GM20000 (cell line): ENCODE measurements around the gene EPB41L1.

Source experiments
- DNase-seq: peaks from one replicate; pipeline ENCODE4 v3.0.0; 2012; ENCODE audit warnings: low spot score
- TF ChIP-seq, protein P1 (sequence below): IDR thresholded peaks from 2 replicates; pipeline ENCODE4 v1.5.1; 2012; ENCODE audit warnings: mild to moderate bottlenecking, control low read depth; ENCODE audit errors: extremely low read depth, missing control alignments

The EPB41L1 gene

DNA sequence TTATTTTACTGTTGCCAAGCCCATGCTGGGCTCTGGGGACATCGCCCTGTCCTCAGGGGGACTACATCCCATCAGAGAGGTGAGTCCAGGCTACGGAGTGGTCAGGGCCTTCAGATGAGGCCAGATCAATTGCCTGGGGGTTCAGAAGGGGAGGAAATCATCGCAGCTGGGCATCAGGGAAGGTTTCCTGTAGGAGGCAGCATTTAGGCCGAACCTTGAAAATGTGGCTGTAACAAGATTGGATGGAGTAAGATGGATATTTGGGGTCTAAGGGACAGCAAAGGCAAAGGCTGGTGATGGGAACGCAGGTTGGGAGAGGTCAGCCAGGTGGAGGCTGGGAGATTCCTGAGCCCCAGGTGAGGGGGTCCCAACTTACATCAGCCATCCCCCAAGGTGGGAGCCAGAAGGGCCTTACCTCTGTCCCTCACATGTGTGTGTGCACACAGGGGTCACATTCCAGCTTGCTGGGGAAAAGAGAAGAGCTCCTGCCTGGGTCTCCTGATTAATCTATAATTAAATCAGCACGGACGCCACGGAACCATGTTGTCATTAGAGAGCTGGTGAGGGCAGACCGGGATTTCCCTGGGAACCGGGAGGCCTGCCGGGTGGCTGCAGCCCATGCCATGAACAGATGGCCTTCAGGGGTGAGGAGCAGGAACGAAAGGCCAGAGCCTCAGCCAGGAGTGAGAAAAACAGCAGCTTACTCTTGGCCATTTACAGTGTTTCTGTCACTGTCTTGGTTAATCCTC is 121.1 kb downstream of the EPB41L1 start:
- TF ChIP-seq, protein P1, sequence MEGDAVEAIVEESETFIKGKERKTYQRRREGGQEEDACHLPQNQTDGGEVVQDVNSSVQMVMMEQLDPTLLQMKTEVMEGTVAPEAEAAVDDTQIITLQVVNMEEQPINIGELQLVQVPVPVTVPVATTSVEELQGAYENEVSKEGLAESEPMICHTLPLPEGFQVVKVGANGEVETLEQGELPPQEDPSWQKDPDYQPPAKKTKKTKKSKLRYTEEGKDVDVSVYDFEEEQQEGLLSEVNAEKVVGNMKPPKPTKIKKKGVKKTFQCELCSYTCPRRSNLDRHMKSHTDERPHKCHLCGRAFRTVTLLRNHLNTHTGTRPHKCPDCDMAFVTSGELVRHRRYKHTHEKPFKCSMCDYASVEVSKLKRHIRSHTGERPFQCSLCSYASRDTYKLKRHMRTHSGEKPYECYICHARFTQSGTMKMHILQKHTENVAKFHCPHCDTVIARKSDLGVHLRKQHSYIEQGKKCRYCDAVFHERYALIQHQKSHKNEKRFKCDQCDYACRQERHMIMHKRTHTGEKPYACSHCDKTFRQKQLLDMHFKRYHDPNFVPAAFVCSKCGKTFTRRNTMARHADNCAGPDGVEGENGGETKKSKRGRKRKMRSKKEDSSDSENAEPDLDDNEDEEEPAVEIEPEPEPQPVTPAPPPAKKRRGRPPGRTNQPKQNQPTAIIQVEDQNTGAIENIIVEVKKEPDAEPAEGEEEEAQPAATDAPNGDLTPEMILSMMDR = no peak
- DNase-seq = no peak

DNA sequence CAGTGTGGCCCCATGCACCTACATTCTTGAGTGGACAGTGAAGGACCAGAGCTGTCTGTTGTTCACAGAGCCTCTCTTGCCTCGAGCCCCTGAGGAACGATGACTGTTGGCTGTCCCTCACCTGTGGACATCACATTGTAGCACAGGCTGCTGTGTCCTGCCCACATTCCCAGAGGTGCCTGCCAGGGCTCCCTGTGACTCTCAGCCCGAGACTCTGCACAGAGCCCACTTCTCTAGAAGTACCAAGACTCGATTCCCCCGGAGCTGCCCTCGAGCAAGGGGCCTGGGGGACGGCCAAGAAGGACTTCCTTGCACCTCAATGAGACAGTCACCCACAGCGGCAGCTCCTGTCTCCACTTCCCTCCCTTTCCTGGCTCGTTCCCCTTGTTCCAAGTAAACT is 123.0 kb downstream of the EPB41L1 start:
- DNase-seq = no peak
- TF ChIP-seq, protein P1 = no peak

DNA sequence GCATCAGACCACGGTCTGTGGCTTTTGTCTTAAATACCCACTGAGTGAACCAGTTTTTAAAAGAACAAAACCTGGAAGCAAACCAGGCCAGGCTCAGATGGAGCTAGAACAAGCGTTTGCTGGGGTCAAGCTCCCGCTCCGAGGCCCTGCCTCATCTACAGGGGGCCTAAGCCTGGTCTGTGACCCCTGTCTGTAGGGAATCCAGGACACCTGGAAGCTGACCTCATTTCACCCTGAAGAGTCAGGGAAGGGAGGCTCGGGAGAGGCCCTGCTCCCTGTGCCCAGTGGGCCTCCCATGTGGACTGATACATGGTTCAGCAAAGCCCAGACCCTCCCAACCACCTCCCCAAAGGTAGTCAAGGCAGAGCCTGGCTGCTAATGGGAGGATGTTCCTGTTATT is 124.8 kb downstream of the EPB41L1 start:
- DNase-seq = no peak
- TF ChIP-seq, protein P1 = no peak

DNA sequence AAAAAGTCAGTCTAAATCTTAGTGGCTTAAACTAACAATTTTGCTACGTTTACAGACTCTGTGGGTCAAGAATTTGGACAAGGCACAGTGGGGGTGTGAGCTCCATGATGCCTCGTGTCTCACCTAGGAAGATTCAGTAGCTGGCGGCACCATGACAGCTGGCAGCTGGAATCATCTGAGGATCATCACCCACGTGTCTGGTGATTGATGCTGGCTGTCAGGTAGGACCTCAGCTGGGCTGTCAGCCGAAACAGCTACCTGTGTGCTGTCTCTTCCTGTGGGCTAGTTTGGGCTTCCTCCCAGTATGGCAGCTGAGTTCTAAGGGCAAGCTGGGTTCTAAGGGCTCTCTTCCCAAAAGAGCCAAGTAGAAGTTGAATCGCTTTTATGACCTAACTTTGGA is 125.2 kb downstream of the EPB41L1 start:
- DNase-seq = no peak
- TF ChIP-seq, protein P1 = no peak

DNA sequence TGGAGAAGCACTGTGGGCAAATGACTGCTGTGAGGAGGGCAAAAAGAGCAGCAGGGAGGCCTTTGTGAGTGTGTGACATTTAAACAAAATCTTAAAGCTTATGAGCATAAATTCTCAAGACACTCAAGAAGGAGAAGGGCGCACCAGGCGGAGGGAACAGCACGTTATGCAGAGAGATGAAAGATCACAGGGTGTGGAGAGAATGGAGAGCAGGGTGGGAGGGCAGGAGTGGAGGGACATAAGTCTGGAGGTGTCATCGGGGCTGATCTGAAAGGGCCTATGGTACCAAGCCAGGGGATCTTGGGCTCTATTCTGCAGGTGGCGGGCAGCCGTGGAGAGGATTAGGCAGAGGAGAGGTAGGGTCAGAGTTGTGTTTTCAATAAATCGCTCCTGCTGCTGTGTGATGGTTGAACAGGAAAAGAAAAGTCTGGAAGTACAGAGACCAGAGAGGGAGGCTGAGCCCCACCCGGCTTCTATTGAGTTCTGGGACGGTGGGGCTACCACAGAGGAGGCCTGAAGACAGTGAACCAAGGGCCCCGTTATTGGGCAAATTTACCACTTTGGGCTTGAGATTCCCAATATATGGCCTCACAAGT is 127.3 kb downstream of the EPB41L1 start:
- DNase-seq = no peak
- TF ChIP-seq, protein P1 = no peak
